GM21360 (cell line): Measurements from ENCODE around the gene JUND.

Source experiments
- ATAC-seq: cut with Tn5 transposase; IDR thresholded peaks from one replicate; pipeline ENCODE4 v1.9.1; 2021; ENCODE audit warnings: mild to moderate bottlenecking, moderate library complexity; ENCODE audit not compliant: unreplicated experiment

Gene JUND

GRCh38 chr19:18251587-18252369 lies 29.6 kb downstream of the JUND start:
- ATAC-seq: no peak

DNA sequence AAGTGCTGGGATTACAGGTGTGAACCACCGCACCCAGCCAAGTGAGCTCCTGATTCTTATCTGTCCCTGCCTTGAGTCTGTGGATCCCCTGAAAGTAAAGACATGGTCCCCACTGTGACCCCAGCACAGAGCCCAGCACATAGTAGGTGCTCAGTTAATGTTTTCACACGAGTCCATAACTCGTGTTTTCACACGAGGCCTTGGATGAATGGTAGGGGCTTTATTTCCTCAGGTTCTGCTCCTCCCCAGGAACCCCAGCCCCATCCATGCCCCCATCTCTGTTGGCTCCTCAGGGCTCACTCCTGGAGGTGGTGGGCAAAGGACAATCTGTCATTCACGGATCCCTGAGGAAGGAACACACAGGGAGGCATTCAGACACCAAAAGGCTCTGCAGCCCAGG lies 31.6 kb downstream of the JUND start:
- ATAC-seq: no peak

DNA sequence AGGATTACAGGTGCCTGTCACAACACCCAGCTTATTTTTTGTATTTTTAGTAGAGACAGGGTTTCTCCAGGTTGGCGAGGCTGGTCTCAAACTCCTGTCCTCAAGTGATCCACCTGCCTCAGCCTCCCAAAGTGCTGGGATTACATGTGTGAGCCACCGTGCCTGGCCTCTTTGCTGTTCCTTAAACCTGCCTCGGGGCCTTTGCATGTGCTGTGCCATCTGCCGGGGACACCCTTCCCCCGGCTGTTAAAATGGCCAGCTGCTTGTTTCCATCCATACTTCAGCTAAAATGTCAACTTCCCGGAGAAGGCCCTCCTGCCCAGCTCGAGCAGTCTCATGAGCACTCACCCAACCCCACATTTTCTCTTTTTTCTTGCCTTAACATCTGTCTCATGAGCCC lies 36.1 kb downstream of the JUND start:
- ATAC-seq: no peak

- ATAC-seq: no peak
Observed at GRCh38 chr19:18239303-18239702, 42.1 kb downstream of the JUND start.

- no peak for ATAC-seq
Observed at GRCh38 chr19:18234194-18234593, 47.2 kb downstream of the JUND start.

DNA sequence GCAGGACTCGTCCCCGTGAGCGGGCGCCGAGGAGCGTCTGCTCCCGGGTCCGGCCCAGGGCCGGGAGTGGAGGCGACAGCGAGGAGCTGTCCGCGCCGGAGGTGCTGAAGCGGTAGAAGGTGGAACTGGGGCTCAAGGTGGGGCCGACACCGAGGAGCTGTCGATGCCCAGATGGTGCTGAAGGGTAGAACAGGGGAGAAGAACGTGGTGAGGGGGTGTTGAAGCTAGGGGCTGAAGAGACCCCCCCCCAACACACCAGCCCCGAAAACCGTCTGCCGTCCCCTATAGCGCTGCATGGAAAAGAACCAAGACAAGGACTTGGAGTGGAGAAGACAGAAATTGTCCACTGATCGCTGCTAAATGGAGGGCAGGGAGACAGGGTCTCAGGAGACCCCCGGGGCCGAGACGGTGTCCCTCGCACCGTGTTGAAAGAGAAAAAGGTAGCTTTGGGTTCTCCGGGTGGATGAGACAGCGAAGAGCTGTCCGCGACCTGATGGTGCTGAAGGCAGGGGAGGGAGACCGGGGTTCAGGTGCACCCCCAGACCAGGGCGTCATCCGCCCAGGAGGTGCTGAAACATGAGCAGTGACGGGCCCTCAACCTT lies 48.1 kb downstream of the JUND start:
- no peak for ATAC-seq

- ATAC-seq: no peak
Observed at GRCh38 chr19:18232540-18233223, 48.7 kb downstream of the JUND start.

GRCh38 chr19:18231775-18232174 lies 49.6 kb downstream of the JUND start:
- ATAC-seq: no peak

DNA sequence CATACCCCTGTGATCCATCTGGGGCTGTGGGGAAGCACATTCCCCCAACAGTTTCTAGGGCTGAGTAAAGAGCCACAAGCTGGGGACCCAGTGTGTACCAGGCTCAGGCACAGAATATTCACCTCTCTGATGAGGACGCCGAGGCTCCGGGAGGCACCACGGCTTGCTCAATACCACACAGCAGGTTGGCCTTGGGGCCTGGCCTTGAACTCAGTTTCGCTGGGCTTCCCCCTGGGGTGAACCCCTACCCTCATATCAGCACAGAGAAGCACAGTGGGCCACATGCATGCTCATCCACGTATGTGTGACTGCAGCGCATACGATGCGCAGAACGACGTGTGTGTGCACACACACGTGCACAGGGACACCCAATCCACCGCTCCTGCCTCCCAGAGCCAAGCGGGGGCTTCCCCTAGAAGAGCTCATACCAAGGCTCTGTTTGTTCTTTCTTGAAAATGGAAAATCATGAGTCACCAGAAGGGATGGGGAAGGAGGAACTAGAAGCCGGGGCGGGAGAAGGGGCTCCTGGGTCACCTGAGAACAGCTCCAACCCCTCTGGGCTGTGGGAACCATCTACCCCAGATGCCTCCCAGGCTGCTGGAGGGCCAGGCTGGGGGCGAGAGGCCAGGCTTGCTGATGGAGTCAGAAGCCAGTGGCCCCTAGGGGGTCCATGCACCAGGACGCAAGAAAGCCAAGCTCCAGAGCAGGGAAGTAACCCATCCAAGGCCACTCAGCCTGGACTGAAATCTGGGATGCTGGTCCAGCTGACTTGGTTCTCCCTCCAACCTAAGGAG lies 50.3 kb downstream of the JUND start:
- ATAC-seq: no peak

GRCh38 chr19:18229915-18230314 lies 51.5 kb downstream of the JUND start:
- no peak for ATAC-seq
